Spleen (tissue), 7 donors: ENCODE measurements around the gene DARS2.

Experiments used
- POLR2A ChIP-seq, 3 donors: fragments of 450-650 bp; IDR thresholded peaks; one replicate each; pipeline ENCODE4 v1.5.1; 2017; ENCODE audit warnings: antibody characterized with exemption in 3 of 3, mild to moderate bottlenecking in 1 of 3
- POLR2AphosphoS5 ChIP-seq, 3 donors: sonication (generic); formaldehyde crosslinking; IDR thresholded peaks; one replicate each; pipeline ENCODE4 v1.5.1; 2017; ENCODE audit warnings: antibody characterized with exemption in 3 of 3
- TF ChIP-seq, protein P1 (sequence below), 11 experiments: fragments of 200-600 bp in 7 of 11; fragments of 450-650 bp in 4 of 11; sonication (generic) in 4 of 11; IDR thresholded peaks in 8 of 11; conservative IDR thresholded peaks in 3 of 11; 1 replicate in 7 of 11; 2 replicates in 4 of 11; pipeline versions ENCODE4 v1.4.0 to v1.8.0; 2016 to 2021; ENCODE audit warnings: antibody characterized with exemption in 11 of 11, inconsistent platforms in 4 of 11, mild to moderate bottlenecking in 1 of 11
- donor health status: DM: no; HTN: no; CAD: no; lungs with moderate emphysema.
- donor health status: DM: no; HTN: no; CAD: no.
- donor health status: DM: no; HTN: no; CAD: no.

DNA sequence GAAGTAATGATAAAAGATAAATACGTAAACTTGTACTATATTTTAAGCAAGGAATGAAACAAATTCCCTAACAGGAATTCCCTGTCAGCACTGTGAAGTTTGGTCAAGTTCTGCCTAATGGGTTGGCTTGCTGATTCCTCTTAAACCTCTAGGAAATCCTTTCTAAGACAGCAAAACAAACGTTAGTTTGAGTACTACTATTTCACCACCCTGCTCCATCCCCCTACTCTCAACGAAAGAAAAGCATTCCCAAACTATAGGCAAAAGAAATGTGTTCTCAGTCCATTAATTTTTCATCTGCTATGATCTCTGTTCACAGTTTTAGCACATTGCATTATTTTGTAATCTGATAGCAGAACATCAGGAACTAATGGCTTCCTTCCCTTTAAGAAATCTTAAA lies 76.5 kb downstream of the DARS2 start:
- TF ChIP-seq, protein P1, sequence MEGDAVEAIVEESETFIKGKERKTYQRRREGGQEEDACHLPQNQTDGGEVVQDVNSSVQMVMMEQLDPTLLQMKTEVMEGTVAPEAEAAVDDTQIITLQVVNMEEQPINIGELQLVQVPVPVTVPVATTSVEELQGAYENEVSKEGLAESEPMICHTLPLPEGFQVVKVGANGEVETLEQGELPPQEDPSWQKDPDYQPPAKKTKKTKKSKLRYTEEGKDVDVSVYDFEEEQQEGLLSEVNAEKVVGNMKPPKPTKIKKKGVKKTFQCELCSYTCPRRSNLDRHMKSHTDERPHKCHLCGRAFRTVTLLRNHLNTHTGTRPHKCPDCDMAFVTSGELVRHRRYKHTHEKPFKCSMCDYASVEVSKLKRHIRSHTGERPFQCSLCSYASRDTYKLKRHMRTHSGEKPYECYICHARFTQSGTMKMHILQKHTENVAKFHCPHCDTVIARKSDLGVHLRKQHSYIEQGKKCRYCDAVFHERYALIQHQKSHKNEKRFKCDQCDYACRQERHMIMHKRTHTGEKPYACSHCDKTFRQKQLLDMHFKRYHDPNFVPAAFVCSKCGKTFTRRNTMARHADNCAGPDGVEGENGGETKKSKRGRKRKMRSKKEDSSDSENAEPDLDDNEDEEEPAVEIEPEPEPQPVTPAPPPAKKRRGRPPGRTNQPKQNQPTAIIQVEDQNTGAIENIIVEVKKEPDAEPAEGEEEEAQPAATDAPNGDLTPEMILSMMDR (IDR thresholded peaks at IDR 0.05 in 8 of 11, conservative IDR thresholded peaks at IDR 0.05 in 3 of 11), result no peak
- TF ChIP-seq POLR2A (IDR thresholded peaks at IDR 0.05) (no peak), POLR2AphosphoS5 (IDR thresholded peaks at IDR 0.05) (no peak)
